HUDEP-2 (cell line): ENCODE data around the gene MDM4.

Experiments used
- DNase-seq, 76 experiments: peaks; one replicate each; lab custom pipeline; 2025; ENCODE audit not compliant: unreplicated experiment in 76 of 76; lab: John Stamatoyannopoulos, UW

MDM4 gene

DNA sequence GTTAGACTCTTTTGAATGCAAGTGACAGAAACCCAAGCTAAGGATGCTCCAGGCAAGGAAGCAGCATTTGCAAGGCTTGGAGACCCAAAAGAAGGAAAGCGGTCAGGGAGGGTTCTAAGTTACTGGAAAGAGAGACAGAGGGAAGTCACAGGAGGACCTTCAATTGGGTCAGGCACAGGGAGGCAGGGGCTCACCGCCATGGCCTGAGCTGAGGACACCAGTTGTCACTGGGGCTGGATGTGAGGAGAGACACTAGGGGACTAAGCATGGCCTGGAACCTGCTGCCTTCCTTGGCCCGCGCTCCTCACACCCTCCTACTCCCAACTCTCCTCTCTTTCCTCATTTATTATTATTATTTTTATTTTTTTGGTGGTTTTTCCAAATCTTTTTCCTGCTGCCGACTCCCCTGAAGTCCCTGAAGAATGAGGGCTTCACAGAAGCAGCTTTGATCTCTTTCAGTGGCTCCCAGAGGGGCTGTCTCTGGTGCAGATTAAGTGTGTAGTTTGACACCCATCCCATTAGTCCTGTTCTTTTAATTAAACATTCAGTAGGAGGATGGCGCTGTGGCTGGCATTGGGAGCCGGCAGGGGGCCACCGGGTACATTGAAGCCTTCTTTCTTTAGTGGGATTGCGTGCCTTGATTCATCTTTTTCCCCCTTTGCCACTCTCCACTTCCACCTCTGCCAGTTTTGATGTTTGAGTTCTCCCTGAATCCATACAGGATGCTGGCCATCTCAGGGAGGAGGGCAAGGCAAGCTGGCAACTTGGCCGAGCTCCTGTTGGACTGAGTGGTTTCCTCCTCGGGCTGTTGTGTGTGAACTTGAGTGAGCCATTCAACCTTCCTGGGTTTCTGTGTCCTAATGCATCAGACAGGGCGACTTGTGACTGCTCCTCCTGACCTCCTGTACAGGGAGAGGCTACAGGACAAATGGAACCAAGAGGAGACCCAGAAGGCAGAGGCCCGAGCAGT lies 59.3 kb downstream of the MDM4 start:
- DNase-seq: no peak

DNA sequence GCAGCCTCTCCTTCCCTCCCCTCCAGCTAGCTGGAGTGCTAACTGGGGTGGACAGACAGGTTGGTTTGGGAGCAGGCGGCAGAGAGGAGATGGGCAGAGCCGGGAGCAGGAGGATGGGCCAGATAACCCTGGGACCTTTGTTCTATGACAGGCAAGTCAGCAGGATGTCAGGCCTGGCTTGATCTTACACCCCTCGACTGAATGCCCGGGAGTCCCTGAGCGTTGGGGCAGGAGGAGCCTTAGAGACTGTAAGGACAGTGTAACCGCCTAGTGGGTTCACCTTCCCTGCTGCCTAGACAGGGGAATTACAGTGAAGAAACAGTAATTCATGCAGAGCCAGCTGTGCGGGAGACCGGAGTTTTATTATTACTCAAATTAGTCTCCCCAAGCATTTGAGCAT lies 60.2 kb downstream of the MDM4 start:
- DNase-seq: no peak

DNA sequence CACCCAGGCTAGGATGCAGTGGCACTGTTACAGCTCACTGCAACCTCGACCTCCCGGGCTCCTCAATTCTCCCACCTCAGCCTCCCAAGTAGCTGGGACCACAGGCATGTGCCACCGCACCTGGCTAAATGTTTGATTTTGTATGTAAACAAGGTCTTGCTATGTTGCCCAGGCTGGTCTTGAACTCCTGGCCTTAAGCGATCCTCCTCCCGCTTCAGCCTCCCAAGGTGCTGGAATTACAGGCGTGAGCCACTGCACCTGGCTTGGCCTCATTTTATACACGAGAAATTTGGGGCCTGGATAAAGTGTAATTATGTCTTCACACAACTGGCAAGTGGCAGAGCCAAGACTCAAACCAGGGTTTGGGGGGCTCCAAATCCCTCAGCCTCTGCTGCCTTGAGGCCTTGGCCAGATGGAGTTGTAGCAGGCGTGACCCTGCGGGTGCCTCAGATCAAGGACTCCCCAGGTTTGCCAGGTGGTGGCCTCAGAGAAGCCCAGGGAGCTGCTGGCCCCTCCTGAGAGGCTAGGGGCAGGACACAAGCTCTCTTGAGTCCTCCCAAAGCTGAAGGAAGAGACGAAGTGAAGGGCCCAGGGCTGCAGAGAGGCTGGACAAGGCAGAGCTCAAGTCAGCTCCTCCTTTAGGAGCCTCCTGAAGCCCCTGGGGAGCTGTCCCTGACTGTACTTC lies 61.7 kb downstream of the MDM4 start:
- DNase-seq: no peak

DNA sequence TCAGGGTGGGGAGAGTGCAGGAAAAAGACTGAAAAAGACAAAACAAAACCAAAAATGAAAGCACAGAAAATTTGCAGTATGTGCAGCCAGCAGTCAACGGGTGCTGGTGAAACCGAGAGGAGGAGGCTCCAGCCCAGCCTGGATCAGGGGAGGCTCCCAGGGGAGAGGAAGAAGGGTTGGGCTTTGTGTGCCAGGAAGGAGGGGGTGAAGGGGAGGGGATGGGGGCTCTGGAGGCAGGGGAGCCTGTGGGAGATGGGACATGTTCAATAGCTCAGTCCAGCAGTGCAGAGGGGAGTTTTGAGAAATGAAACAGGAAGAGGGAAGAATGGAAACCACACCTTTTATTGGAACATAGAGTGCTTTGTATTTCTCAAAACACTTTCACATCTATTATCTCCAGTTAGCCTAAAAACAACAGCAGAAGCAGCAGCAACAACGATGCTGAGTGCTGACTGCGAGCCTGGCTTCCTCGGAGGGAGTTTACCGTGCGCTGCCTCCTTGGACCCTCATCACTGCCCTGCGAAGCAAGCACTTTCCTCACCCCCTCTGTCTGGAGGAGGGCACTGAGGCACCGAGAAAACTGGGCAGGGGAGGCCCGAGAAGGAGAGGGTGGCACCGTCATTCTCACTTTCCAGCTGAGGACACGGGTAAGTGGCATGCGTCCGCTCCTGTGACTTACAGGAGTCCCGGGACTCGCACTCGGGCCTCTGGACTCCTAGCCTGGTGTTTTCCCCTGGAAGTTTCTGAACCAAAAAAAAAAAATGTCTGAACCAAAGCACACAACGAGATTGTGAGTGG lies 62.9 kb downstream of the MDM4 start:
- no peak for DNase-seq

DNA sequence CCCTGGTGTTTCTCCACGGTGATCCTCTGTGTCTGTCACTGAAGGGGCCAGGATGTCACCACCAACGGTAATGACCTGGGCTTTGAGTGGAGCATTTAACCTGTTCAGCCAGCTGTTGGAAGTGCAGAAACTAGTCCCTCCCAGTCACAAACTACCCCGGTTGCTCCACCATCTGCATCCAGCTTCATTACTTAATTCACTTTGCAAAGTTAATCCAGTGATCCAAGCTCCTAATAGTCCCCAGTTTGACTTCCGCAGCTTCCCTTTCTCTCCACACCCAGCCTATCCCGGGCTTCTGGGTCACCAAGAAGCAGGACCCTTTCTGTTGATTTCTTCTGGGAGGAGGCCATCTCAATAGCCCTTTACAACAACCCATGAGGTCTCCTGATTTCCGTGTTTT lies 63.5 kb downstream of the MDM4 start:
- DNase-seq: no peak

DNA sequence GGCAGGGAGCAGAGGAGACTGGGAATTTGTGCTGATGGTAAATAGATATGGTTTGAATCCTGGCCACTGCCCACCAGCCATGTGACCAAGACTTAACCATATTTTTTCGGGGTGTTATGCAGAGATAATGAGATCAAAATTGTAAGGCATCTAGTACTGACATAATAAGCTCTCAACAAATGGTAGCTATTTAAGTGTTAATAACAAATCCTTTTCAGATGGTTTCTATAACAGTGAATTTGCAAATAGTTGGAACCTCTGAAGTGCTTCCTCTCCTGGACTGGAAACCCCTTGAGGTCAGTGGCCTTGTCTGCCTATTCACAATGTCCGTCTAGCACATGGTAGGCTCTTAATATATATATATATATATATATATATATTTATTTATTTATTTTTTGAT lies 64.7 kb downstream of the MDM4 start:
- DNase-seq: no peak

DNA sequence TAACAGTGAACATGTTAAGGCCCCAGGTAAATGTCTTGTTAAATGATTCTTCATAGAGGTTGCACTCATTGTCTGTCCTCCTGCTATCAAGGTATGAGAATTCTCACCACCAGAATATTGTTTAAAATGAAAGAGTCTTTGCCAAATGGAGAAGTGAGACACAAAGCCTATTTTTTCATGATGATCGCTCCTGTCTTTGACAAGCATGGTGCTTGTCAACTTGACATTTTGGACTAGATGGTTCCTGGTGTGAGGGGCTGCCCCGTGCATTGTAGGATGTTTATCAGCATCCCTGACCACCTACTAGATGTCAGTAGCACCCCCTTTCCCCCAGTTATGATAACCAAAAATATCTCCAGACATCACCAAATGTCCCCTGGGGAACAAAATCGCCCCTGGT lies 65.6 kb downstream of the MDM4 start:
- no peak for DNase-seq

DNA sequence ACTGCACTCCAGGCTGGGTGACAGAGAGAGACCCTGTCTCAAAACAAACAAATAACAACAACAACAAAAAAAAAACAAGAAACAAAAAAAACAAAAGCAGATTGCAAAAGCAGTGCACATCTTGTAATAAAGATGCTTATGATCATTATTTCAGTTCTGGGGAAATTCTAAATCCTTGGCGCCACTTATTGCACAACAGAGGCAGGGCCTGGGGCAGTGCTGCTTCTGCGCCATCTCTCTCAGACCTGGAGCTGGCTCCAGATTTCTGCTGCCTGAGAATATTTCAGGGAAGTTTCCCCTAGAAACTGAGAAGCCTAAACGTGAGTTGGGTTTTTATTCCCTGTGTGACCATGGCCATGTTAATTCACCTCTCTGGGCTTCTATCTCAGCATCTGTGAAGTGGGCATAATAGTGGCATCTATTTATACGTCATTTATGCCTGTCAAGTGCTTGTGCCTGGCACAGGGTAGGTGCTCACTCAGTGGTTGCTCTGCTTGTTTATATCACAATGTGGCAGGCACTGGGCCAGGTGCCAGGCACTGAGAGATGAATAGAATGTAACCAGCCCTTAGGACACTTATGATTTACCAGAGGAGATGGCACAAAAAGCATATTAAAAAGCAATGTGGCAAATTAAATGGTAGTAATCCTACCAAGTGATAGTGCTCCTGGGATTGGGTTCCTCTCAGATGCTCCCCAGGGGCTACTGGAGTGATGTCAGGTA lies 67.9 kb downstream of the MDM4 start:
- no peak for DNase-seq

DNA sequence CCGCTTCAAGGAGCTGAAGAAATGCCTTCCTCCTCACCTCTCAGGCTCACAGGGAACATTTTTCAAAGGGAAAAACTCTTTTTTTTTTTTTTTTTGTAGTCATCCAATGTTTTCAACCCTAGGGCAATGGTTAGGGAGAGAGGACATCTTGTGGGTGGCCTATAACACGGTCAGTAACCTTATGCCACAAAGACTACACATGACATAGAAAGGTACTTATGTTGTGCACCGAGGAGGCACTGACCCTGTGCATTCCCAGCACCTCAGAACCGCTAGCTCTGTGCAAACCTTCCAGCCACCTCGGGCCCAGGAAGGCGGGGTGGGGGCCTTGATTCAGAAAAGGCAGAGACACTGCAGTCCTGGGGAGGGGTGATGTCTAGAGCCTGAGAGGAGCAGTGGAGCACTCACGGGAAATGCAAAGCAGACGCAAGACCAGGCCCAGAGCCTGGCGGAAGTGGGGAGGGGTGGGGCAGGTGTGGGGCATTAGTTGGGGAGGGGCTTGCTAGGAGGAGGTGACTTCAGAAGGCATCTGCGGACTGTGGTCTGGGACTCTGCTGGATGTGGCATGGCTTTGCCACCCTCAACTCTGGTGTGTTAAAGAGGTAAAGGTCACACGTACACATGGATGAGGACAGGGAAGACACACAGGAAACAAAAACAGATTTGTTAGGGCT lies 68.6 kb downstream of the MDM4 start:
- DNase-seq: no peak

DNA sequence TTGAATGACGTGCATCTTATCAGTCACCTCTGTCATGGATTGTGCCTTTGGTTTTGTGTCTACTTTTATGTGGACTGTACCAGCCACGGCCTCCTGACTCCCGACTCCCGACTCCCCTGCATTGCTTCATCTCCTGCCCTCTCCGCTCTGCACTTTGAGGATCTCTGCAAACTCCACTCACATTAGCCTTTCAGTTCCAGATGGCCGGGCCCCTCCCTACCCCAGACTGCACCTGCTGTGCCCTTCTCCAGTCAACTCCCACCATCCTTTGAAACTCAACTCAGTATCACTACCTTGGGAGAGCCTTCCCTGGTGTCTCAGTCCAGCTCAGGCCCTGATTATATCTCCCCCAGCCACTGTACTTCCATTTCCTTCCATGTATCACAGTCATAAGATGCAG lies 71.4 kb downstream of the MDM4 start:
- DNase-seq: no peak

DNA sequence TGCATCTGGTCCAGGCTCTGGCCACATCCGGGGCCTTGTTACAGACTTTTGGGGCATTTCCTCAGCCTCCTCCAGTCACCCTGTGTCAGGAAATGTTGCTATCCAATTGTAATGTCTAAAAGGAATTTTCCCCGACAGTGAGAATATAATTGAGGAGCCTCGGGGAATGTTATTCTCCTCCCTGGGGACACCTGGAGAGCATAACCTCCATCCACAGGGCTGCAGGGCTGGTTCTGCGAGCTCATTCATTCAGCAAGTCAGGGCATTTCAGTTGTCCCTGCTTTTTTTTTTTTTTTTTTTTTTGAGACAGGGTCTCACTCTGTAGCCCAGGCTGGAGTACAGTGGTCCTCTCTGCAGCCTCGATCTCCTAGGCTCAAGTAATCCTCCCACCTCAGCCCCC lies 72.6 kb downstream of the MDM4 start:
- DNase-seq: no peak

DNA sequence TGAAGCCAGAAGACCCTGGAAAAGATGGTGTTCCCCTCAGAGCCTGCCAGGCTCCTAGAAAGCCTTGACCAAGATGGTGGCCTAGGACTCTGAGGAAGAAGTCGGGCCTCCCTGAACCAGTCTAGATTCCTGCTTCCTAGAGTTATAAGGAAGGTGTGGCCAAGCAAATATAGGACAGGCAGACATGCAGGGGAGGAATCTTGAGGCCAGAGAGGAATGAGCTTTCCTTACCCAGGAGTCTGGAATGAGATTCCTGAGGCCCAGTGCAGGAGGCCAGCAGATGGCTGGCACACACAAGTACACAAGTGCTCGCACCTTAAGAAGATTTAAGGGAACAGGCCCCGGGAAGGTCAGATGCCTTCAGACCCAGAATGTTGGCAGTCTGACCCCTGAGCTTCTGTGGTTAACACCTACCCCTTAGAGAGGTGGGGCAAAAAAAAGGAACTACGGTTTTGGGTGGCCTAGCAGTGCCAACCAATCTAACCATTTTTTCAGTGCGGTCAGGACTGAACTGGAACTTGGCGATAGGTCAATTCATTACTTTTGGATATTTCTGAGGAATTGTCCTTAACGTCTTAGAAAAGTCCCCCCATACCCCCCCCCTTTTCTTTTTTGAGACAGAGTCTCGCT lies 73.3 kb downstream of the MDM4 start:
- DNase-seq: no peak

DNA sequence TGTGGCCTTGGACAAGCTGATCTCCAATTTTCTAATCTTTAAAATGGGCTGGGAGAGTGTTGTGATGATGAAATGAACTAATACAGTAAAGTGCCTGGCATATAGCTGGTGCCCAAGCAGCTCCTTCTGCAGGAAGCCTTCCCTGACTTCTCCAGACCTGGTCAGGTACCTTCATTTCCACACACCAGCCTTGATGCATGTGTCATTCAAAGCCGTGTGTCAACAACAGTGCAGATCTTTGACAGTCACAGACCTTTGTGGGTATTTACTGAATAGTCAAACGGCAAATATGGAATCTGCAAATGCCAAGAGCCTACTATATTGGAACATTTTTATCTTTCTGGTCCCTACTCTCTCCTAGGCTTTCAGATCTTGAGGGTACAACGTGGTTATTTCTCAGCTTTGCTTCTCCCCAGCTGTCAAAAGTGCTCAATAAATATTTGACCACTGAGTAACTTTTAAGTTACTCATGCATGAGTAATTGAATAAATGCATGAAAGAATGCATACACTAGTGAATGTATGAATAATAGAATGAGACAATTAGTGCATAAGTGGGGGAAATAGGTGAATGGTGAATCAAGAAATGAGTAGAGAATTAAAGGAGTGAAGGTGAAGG lies 75.4 kb downstream of the MDM4 start:
- DNase-seq: no peak

DNA sequence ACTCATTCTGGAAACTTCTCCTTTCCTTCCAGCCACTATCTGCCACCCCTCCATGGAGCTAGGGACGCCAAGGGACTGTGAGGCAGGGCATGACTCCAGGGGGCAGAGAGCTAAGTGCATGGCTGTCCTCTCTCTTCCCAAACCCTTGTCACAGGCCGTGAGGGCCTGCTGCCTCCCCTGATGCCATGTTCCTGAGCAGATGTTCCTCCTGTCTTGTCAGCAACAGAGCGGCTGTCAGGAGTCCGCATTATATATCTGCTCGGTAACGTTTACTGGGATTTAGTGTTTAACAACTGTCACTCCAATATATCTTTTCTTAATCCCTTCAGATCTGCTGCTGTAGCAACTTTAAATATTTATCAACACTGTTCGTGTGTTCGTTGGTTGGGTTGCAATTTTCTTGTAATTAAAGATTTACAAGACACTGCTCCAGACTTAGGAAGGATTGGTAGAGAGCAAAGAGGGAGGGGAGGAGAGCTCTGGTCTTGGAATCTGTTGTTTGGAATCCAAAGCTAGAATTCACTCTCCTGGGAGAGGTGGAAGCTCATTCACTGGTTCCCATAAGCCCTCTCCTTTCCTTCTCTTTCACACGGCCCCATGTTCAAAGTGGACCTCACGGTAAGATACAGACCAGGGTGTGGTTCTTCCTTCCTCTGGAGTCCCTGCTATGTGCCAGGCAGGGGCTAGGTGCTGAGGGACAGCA lies 76.2 kb downstream of the MDM4 start:
- no peak for DNase-seq

DNA sequence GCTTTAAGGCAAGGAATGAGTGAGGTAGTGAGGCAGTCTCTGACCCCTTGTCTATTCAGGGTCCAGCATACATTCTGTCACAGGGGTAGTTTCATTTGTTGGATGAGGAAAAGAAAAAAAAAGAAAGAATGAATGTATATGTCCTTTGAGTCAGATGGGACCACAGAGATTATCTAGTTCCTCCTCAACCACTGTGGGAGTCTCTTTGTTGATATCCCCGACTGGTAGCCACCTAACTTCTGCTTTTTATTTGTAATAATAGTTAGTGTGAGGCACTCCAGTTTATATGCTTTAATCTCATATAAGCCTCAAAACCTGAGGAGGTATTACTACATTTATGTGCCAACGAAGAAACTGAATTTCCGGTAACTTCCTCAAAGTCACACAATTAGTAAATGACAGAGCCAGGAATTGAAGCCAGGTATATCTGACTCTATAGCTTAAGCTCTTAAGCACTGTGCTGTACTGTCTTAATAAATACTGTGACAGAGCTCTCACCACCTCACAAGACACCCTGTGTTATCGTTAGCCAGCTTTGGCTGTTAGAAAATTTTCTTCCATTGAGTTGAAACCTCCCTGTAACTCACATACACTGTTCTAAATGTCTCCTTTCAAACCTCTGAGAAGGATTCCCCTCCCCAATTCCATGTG lies 82.2 kb downstream of the MDM4 start:
- peak in 2 of 76 experiments; percentile 11 to 18 for DNase-seq

DNA sequence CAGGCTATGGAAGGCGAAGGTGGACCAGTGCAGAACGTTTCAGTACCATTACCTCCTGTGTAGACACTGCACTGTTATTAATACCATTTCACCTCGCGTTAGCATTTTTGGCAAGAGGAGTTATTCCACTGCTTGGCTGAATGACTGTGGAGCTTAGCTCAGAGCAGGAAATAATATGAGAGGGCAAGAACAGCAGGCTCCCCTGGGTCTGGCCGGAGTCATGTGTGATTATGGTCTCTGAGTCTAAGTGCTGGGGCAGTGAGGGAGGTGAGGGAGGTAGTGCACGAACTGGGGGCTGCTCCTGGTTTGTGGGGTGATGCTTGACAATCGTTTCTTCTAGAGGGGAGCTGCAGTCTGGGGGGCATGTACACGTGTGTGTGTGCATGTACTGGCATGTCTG lies 82.9 kb downstream of the MDM4 start:
- no peak for DNase-seq

DNA sequence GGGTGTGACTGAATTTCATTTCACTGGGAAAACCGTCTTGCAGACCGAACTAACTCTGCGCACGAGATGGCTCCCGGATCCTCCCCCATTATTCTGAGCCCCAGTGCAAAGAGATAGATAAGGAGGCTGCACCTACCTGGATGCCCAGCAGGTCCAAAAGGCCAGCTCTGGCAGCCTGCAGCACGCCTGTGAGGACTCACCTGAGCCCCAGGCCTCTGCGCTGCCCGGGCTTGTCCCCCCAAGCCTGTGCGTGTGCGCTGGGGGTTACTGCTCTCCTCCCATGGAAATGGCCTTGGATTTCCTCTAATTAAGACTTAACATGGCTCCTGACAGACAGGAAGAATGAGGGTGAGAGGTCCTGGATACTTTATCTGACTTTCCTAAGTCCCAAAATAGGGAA lies 83.4 kb downstream of the MDM4 start:
- DNase-seq: no peak

DNA sequence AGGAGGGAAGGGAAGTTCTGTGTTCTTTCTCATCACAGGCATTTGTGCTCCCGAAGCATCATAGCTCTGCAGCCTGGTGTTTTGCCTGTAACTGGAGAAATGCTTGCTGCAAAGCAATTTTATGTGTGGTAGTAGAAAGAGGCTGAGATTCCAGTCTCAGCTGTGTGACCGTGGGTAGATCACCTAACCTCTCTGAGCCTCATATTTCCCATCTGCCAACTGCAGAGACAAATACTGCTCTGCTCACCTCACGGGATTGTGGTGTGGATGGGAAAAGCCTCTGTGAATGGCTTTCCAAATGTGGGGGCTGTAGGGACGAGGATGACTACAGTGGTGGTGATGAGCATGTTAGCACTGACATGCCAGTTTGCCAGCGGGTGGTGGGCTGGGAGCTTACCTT lies 84.0 kb downstream of the MDM4 start:
- DNase-seq: no peak
